Prostate gland (tissue), 2 donors: Measurements from ENCODE around the gene NSL1.

Experiments used
- POLR2AphosphoS5 ChIP-seq: sonication (generic); formaldehyde crosslinking; IDR thresholded peaks from one replicate; pipeline ENCODE4 v1.6.1; 2017; ENCODE audit warnings: antibody characterized with exemption
- TF ChIP-seq, protein P1 (sequence below), 4 experiments: fragments of 200-600 bp in 2 of 4; fragments of 450-650 bp in 2 of 4; sonication (generic) in 2 of 4; IDR thresholded peaks; 1 replicate in 3 of 4; 2 replicates in 1 of 4; pipeline ENCODE4 v1.5.1; 2016 to 2019; ENCODE audit warnings: antibody characterized with exemption in 4 of 4, mild to moderate bottlenecking in 2 of 4, moderate library complexity in 2 of 4

DNA sequence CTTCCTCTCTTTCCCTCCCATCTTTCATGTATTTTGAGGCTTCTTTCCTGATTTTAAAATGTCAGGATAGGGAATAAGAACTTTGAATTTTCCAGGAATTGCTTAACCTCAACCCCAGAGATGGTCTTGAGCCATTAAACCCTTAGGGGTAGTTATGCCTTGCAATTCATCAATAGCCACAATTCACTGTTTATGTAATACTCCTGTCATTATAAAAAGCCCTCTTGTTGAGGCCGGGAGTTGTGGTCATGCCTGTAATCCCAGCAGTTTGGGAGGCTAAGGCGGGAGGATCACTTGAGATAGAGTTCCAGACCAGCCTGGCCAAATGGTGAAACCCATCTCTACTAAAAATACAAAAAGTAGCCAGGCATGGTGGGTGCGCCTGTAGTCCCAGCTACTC lies 31.4 kb upstream of the NSL1 start:
- TF ChIP-seq, protein P1, sequence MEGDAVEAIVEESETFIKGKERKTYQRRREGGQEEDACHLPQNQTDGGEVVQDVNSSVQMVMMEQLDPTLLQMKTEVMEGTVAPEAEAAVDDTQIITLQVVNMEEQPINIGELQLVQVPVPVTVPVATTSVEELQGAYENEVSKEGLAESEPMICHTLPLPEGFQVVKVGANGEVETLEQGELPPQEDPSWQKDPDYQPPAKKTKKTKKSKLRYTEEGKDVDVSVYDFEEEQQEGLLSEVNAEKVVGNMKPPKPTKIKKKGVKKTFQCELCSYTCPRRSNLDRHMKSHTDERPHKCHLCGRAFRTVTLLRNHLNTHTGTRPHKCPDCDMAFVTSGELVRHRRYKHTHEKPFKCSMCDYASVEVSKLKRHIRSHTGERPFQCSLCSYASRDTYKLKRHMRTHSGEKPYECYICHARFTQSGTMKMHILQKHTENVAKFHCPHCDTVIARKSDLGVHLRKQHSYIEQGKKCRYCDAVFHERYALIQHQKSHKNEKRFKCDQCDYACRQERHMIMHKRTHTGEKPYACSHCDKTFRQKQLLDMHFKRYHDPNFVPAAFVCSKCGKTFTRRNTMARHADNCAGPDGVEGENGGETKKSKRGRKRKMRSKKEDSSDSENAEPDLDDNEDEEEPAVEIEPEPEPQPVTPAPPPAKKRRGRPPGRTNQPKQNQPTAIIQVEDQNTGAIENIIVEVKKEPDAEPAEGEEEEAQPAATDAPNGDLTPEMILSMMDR (IDR thresholded peaks at IDR 0.05) = no peak
- no peak for TF ChIP-seq POLR2AphosphoS5
